SK-N-SH (cell line): ENCODE data around the gene BTBD2. TPM values are rescaled to one million over a fixed set of nuclear protein-coding genes. Genes with fewer than 3 reads are reported as not detected.

Experiments used
- CTCF ChIA-PET: fragments of 300-600, 350-600 bp; formaldehyde crosslinking; extraction: SDS; loops from one replicate; lab custom pipeline; 2021; lab: Yijun Ruan, JAX
- POLR2A ChIA-PET: fragments of 350-600 bp; sonication (Branson Sonifier 250); formaldehyde crosslinking; extraction: SDS; loops from one replicate; lab custom pipeline; 2020; ENCODE audit warnings: antibody characterized with exemption, inconsistent platforms; lab: Yijun Ruan, JAX
- DNase-seq: peaks from one replicate; pipeline ENCODE4 v3.0.0; 2012
- H2AFZ ChIP-seq: fragments of 200-600 bp; sonication (generic); 2 replicates; pipeline ENCODE4 v1.8.1; 2016; ENCODE audit warnings: antibody characterized with exemption, mild to moderate bottlenecking, low read depth
- H3F3A ChIP-seq: fragments of 200-600 bp; sonication (generic); replicated peaks from 2 replicates; pipeline ENCODE3; 2016; ENCODE audit warnings: antibody characterized with exemption, mild to moderate bottlenecking; ENCODE audit not compliant: insufficient read depth
- H3K27ac ChIP-seq, 2 experiments: fragments of 200-500 bp in 1 of 2; fragments of 200-600 bp in 1 of 2; sonication (Bioruptor generic) in 1 of 2; sonication (generic), shearing (Covaris generic) in 1 of 2; 2 replicates each; pipeline versions ENCODE4 v1.5.1 to v1.6.1; 2014 to 2016; ENCODE audit warnings: low read depth in 2 of 2, inconsistent platforms in 1 of 2, low read length in 1 of 2, mild to moderate bottlenecking in 1 of 2, mixed read lengths in 1 of 2
- H3K27me3 ChIP-seq: fragments of 200-600 bp; sonication (generic), shearing (Covaris generic); 2 replicates; pipeline ENCODE4 v1.6.1; 2016; ENCODE audit warnings: mixed run types; ENCODE audit not compliant: insufficient read depth
- H3K36me3 ChIP-seq, 2 experiments: fragments of 200-500 bp in 1 of 2; fragments of 200-600 bp in 1 of 2; sonication (Bioruptor generic) in 1 of 2; sonication (generic) in 1 of 2; replicated peaks in 1 of 2; 2 replicates each; pipeline versions ENCODE3 to v1.5.1; 2014 to 2016; ENCODE audit warnings: low read length in 1 of 2, mild to moderate bottlenecking in 1 of 2; ENCODE audit not compliant: insufficient read depth in 2 of 2, control insufficient read depth in 1 of 2
- H3K4me1 ChIP-seq, 2 experiments: fragments of 200-500 bp in 1 of 2; fragments of 200-600 bp in 1 of 2; sonication (Bioruptor generic) in 1 of 2; sonication (generic), shearing (Covaris generic) in 1 of 2; 2 replicates each; pipeline versions ENCODE4 v1.5.1 to v1.6.1; 2014 to 2016; ENCODE audit warnings: low read depth in 1 of 2, low read length in 1 of 2, mixed run types in 1 of 2; ENCODE audit not compliant: insufficient read depth in 2 of 2, control insufficient read depth in 1 of 2
- H3K4me2 ChIP-seq: fragments of 200-600 bp; sonication (generic), shearing (Covaris generic); 2 replicates; pipeline ENCODE4 v1.6.1; 2017; ENCODE audit warnings: mixed run types
- H3K4me3 ChIP-seq, 2 experiments: fragments of 200-500 bp in 1 of 2; fragments of 200-600 bp in 1 of 2; sonication (Bioruptor generic) in 1 of 2; sonication (generic), shearing (Covaris generic) in 1 of 2; 2 replicates each; pipeline versions ENCODE4 v1.5.1 to v1.8.1; 2014 to 2016; ENCODE audit warnings: low read depth in 2 of 2, inconsistent platforms in 1 of 2, low read length in 1 of 2, mild to moderate bottlenecking in 1 of 2, mixed read lengths in 1 of 2, moderate library complexity in 1 of 2
- H3K79me2 ChIP-seq: fragments of 200-600 bp; sonication (generic); 2 replicates; pipeline ENCODE4 v1.8.1; 2017; ENCODE audit warnings: mild to moderate bottlenecking; ENCODE audit not compliant: insufficient read depth
- H3K9ac ChIP-seq: fragments of 200-600 bp; sonication (generic); 2 replicates; pipeline ENCODE4 v1.6.1; 2017; ENCODE audit warnings: mixed run types
- H3K9me2 ChIP-seq: fragments of 200-600 bp; sonication (generic); 2 replicates; pipeline ENCODE4 v1.6.1; 2017; ENCODE audit warnings: mixed run types
- H3K9me3 ChIP-seq: fragments of 200-600 bp; sonication (generic); 2 replicates; pipeline ENCODE4 v1.6.1; 2017; ENCODE audit warnings: mixed run types, mild to moderate bottlenecking, moderate library complexity
- H4K20me1 ChIP-seq: fragments of 200-600 bp; sonication (generic); 2 replicates; pipeline ENCODE4 v1.6.1; 2017; ENCODE audit warnings: mild to moderate bottlenecking, mixed run types; ENCODE audit not compliant: insufficient read depth
- CHD2 ChIP-seq: fragments of 150-350 bp; IDR thresholded peaks from 2 replicates; pipeline ENCODE4 v1.6.1; 2018; ENCODE audit warnings: low read length; ENCODE audit not compliant: partially characterized antibody
- EZH2phosphoT487 ChIP-seq: fragments of 200-600 bp; sonication (generic); IDR thresholded peaks from 2 replicates; pipeline ENCODE4 v1.6.1; 2017; ENCODE audit warnings: low read depth, mixed run types, mild to moderate bottlenecking, antibody characterized with exemption, moderate library complexity, borderline replicate concordance
- FOSL2 ChIP-seq: IDR thresholded peaks from 2 replicates; pipeline ENCODE4 v1.4.0; 2012; ENCODE audit warnings: low read depth, mild to moderate bottlenecking, moderate library complexity, borderline replicate concordance
- FOXJ3 ChIP-seq: sonication (generic); formaldehyde crosslinking; IDR thresholded peaks from 2 replicates; pipeline ENCODE4 v1.5.1; 2020; ENCODE audit warnings: mild to moderate bottlenecking, missing genetic modification reagents
- FOXM1 ChIP-seq: IDR thresholded peaks from 2 replicates; pipeline ENCODE4 v1.4.0; 2012; ENCODE audit warnings: low read depth, mild to moderate bottlenecking
- JUND ChIP-seq: IDR thresholded peaks from 2 replicates; pipeline ENCODE4 v1.4.0; 2012
- NFIC ChIP-seq: IDR thresholded peaks from 2 replicates; pipeline ENCODE4 v1.4.0; 2012; ENCODE audit warnings: borderline replicate concordance
- POLR2AphosphoS5 ChIP-seq: IDR thresholded peaks from 2 replicates; pipeline ENCODE4 v1.6.1; 2012; ENCODE audit warnings: low read depth, low read length
- RCOR1 ChIP-seq: fragments of 150-350 bp; IDR thresholded peaks from 2 replicates; pipeline ENCODE4 v1.6.1; 2017; ENCODE audit warnings: antibody characterized with exemption, low read length
- SIN3A ChIP-seq: IDR thresholded peaks from 2 replicates; pipeline ENCODE4 v1.6.1; 2012; ENCODE audit warnings: low read depth, mild to moderate bottlenecking, low read length, moderate library complexity, borderline replicate concordance
- TEAD4 ChIP-seq: IDR thresholded peaks from 2 replicates; pipeline ENCODE4 v1.4.0; 2012; ENCODE audit warnings: mild to moderate bottlenecking, borderline replicate concordance; ENCODE audit not compliant: insufficient read depth
- YY1 ChIP-seq: IDR thresholded peaks from 2 replicates; pipeline ENCODE4 v1.4.0; 2012; ENCODE audit warnings: low read depth, mild to moderate bottlenecking
- WGBS: methylation state at CpG from one replicate; pipeline ENCODE4 v1.1.6; 2017; ENCODE audit warnings: low lambda C conversion rate; 5-methylcytosine and 5-hydroxymethylcytosine counted together
- polyA plus RNA-seq, 3 experiments: library from polyadenylated mRNA; depleted of rRNA; stranded (reverse); fragments of >200 nt; gene quantifications; 2 replicates each; pipeline ENCODE4 v1.2.3, GENCODE V29; 2012
- TF ChIP-seq, protein P1 (sequence below): IDR thresholded peaks from 2 replicates; pipeline ENCODE4 v1.4.0; 2012; ENCODE audit warnings: low read depth, borderline replicate concordance
- TF ChIP-seq, protein P2 (sequence below): IDR thresholded peaks from 2 replicates; pipeline ENCODE4 v1.4.0; 2012; ENCODE audit warnings: low read depth
- TF ChIP-seq, protein P3 (sequence below): IDR thresholded peaks from 2 replicates; pipeline ENCODE4; 2012
- TF ChIP-seq, protein P4 (sequence below): IDR thresholded peaks from 2 replicates; pipeline ENCODE4 v1.4.0; 2012; ENCODE audit warnings: low read depth, borderline replicate concordance
- TF ChIP-seq, protein P5 (sequence below): fragments of 150-350 bp; IDR thresholded peaks from 2 replicates; pipeline ENCODE4 v1.6.1; 2017; ENCODE audit warnings: antibody characterized with exemption, low read length, low read depth, borderline replicate concordance
- TF ChIP-seq, protein P6 (sequence below): fragments of 150-350 bp; IDR thresholded peaks from 2 replicates; pipeline ENCODE4 v1.6.1; 2016; ENCODE audit warnings: mild to moderate bottlenecking, low read depth, low read length
- TF ChIP-seq, protein P7 (sequence below): fragments of 200-600 bp; sonication (generic); IDR thresholded peaks from 2 replicates; pipeline ENCODE4 v1.6.1; 2017; ENCODE audit warnings: antibody characterized with exemption, mild to moderate bottlenecking, moderate library complexity

BTBD2 gene
- polyA plus RNA-seq, 1 of the 3 experiments (the other 2 are of a cell fraction): 66.8 TPM

DNA sequence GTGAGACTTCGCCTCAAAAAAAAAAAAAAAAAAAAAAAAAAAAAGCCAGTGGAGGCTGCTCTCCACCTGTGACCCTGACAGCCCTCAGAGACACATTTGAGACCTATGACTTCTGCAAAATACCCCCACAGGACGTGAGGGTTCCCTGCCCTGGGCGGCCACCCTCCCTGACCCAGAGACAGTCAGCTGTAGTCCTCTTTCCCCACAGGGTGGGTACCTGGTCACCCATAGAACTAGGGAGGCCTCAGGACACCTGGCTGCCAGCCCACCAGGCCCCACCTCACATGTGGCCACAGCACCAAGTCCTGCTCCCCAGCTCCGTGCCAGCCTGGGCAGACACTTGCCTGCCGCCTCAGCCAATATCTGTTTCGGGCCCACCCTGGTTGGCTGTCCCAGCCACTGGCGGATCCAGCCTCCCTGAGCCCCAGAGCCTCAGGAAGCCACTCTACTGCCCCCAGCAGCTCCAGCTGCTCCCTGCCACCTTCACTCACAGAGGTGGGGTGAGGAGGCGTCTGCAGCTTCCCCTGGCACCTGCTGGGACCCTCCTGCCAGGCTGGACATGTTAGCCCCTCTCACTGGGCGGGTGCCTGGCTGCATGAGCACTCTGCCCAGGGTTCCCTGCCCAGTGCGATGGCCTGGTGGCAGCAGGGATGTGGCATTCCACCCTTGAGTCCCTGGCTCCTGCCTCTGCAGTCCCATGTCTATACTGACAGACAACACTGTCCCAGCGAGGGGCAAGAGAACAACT is 28.6 kb upstream of the BTBD2 start (continued):
- TF ChIP-seq FOXJ3 (CRISPR knock-in tag) (no peak), CHD2 (no peak), NFIC (no peak)
- TF ChIP-seq, protein P1, sequence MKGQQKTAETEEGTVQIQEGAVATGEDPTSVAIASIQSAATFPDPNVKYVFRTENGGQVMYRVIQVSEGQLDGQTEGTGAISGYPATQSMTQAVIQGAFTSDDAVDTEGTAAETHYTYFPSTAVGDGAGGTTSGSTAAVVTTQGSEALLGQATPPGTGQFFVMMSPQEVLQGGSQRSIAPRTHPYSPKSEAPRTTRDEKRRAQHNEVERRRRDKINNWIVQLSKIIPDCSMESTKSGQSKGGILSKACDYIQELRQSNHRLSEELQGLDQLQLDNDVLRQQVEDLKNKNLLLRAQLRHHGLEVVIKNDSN: no peak
- TF ChIP-seq, protein P2, sequence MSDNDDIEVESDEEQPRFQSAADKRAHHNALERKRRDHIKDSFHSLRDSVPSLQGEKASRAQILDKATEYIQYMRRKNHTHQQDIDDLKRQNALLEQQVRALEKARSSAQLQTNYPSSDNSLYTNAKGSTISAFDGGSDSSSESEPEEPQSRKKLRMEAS: no peak
- TF ChIP-seq, protein P3, sequence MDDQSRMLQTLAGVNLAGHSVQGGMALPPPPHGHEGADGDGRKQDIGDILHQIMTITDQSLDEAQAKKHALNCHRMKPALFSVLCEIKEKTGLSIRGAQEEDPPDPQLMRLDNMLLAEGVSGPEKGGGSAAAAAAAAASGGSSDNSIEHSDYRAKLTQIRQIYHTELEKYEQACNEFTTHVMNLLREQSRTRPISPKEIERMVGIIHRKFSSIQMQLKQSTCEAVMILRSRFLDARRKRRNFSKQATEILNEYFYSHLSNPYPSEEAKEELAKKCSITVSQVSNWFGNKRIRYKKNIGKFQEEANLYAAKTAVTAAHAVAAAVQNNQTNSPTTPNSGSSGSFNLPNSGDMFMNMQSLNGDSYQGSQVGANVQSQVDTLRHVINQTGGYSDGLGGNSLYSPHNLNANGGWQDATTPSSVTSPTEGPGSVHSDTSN: no peak

DNA sequence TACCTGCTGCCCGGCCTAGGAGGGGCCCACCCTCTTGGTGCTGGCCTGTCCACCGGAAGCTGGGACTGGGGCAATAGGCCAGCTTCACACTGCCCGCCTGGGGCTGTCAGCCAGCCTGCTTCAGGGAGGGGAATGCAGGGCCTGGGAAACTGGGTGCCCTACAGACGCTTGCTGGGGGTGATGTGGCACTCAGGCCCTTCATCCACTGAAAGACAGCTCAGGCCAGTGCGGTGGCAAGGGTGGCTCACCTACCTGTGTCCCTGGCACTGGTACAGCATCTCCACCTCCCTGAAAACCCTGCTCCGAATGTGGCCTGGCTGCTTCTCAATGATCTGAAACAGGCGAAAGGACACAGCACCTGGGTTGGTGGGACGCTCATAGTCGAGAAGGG is 27.7 kb upstream of the BTBD2 start:
- H3K9ac ChIP-seq: no peak overlapping the region
- H3K27me3 ChIP-seq: no peaks in the 10 kb centered on the region
- H3K4me1 ChIP-seq: peaks cover 14 to 53% of the 10 kb centered on the region in 2 experiments; a peak in 3 of 4 replicates
- H3K4me2 ChIP-seq: no peak overlapping the region
- H2AFZ ChIP-seq: no peak overlapping the region
- WGBS: 91% methylated on average over 7 of the region's 9 CpGs
- POLR2A ChIA-PET: interaction anchor here (1.2 to 3.5 kb wide), 2 partner anchors 8 to 11 kb away, joined by 5 to 13 read pairs; partner anchors contain the start of gene MKNK2
- H3K27ac ChIP-seq: peak overlapping the region in 1 of 2 experiments; percentile 95; a peak in 1 of 4 replicates
- peaks cover 19% of the 10 kb centered on the region for H3K79me2 ChIP-seq
- H3K4me3 ChIP-seq: no peak overlapping the region
- H3K36me3 ChIP-seq: peaks cover 7 to 64% of the 10 kb centered on the region in 2 experiments
- no peaks in the 10 kb centered on the region for H3K9me2 ChIP-seq
- no peaks in the 10 kb centered on the region for H3K9me3 ChIP-seq
- peaks cover 58% of the 10 kb centered on the region for H4K20me1 ChIP-seq
- no peak for DNase-seq
- CTCF ChIA-PET: interaction anchor here (0.8 to 2.0 kb wide), 4 partner anchors 10 to 26 kb away, joined by 3 to 9 read pairs (median 4); no protein-coding TSS in a partner anchor
- TF ChIP-seq, protein P4, sequence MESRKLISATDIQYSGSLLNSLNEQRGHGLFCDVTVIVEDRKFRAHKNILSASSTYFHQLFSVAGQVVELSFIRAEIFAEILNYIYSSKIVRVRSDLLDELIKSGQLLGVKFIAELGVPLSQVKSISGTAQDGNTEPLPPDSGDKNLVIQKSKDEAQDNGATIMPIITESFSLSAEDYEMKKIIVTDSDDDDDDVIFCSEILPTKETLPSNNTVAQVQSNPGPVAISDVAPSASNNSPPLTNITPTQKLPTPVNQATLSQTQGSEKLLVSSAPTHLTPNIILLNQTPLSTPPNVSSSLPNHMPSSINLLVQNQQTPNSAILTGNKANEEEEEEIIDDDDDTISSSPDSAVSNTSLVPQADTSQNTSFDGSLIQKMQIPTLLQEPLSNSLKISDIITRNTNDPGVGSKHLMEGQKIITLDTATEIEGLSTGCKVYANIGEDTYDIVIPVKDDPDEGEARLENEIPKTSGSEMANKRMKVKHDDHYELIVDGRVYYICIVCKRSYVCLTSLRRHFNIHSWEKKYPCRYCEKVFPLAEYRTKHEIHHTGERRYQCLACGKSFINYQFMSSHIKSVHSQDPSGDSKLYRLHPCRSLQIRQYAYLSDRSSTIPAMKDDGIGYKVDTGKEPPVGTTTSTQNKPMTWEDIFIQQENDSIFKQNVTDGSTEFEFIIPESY: no peak
- TF ChIP-seq FOSL2 (no peak), JUND (no peak), RCOR1 (no peak), YY1 (no peak), CHD2 (no peak), SIN3A (no peak), FOXJ3 (CRISPR knock-in tag) (no peak), TEAD4 (no peak), POLR2AphosphoS5 (no peak), EZH2phosphoT487 (no peak), FOXM1 (no peak)
- TF ChIP-seq, protein P5, sequence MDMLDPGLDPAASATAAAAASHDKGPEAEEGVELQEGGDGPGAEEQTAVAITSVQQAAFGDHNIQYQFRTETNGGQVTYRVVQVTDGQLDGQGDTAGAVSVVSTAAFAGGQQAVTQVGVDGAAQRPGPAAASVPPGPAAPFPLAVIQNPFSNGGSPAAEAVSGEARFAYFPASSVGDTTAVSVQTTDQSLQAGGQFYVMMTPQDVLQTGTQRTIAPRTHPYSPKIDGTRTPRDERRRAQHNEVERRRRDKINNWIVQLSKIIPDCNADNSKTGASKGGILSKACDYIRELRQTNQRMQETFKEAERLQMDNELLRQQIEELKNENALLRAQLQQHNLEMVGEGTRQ: no peak
- TF ChIP-seq, protein P6, sequence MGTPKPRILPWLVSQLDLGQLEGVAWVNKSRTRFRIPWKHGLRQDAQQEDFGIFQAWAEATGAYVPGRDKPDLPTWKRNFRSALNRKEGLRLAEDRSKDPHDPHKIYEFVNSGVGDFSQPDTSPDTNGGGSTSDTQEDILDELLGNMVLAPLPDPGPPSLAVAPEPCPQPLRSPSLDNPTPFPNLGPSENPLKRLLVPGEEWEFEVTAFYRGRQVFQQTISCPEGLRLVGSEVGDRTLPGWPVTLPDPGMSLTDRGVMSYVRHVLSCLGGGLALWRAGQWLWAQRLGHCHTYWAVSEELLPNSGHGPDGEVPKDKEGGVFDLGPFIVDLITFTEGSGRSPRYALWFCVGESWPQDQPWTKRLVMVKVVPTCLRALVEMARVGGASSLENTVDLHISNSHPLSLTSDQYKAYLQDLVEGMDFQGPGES: no peak
- TF ChIP-seq, protein P7, sequence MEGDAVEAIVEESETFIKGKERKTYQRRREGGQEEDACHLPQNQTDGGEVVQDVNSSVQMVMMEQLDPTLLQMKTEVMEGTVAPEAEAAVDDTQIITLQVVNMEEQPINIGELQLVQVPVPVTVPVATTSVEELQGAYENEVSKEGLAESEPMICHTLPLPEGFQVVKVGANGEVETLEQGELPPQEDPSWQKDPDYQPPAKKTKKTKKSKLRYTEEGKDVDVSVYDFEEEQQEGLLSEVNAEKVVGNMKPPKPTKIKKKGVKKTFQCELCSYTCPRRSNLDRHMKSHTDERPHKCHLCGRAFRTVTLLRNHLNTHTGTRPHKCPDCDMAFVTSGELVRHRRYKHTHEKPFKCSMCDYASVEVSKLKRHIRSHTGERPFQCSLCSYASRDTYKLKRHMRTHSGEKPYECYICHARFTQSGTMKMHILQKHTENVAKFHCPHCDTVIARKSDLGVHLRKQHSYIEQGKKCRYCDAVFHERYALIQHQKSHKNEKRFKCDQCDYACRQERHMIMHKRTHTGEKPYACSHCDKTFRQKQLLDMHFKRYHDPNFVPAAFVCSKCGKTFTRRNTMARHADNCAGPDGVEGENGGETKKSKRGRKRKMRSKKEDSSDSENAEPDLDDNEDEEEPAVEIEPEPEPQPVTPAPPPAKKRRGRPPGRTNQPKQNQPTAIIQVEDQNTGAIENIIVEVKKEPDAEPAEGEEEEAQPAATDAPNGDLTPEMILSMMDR: no peak
- TF ChIP-seq, protein P1: no peak
- H3F3A ChIP-seq: peaks cover 3% of the 10 kb centered on the region
